ENCODE results near the gene PEDS1.

Gene PEDS1

GRCh38 chr20:50123418-50123817 lies 30.1 kb downstream of the PEDS1 start:
- DNase-seq (ENCODE audit: low read depth): no peak
- TF ChIP-seq CTCF (conservative IDR thresholded peaks at IDR 0.05; ENCODE audit: low read length): no peak
- H3K4me3 ChIP-seq (ENCODE audit: low read length): no peak overlapping the region

- H3K4me3 ChIP-seq (ENCODE audit: low read length): no peak overlapping the region
- DNase-seq (ENCODE audit: low read depth): no peak
- TF ChIP-seq CTCF (conservative IDR thresholded peaks at IDR 0.05; ENCODE audit: low read length): no peak
These were observed 30.8 kb downstream of the PEDS1 start for GRCh38 chr20:50122763-50123162.

GRCh38 chr20:50121858-50122271 lies 31.7 kb downstream of the PEDS1 start:
- no peak for TF ChIP-seq CTCF (conservative IDR thresholded peaks at IDR 0.05; ENCODE audit: low read length)
- H3K4me3 ChIP-seq (ENCODE audit: low read length): no peak overlapping the region
- DNase-seq (ENCODE audit: low read depth): peak; percentile 79

GRCh38 chr20:50120935-50121693 lies 32.4 kb downstream of the PEDS1 start:
- TF ChIP-seq CTCF (conservative IDR thresholded peaks at IDR 0.05; ENCODE audit: low read length): peak; percentile 79
- no peak overlapping the region for H3K4me3 ChIP-seq (ENCODE audit: low read length)
- peak; percentile 59 for DNase-seq (ENCODE audit: low read depth)

GRCh38 chr20:50118203-50118602 lies 35.3 kb downstream of the PEDS1 start:
- TF ChIP-seq CTCF (conservative IDR thresholded peaks at IDR 0.05; ENCODE audit: low read length): no peak
- DNase-seq (ENCODE audit: low read depth): no peak

GRCh38 chr20:50116368-50116999 lies 37.0 kb downstream of the PEDS1 start:
- no peak for DNase-seq (ENCODE audit: low read depth)
- H3K4me3 ChIP-seq (ENCODE audit: low read length): peak overlapping the region; percentile 55
- no peak for TF ChIP-seq CTCF (conservative IDR thresholded peaks at IDR 0.05; ENCODE audit: low read length)

More at GRCh38 chr20:50118203-50118602, 35.3 kb downstream of the PEDS1 start:
- no peak overlapping the region for H3K4me3 ChIP-seq (ENCODE audit: low read length)

All from AG10803 (cell line).